ENCODE measurements around the gene CLDN34.

Gene CLDN34

GRCh38 chrX:10011261-10011931 lies 44.2 kb downstream of the CLDN34 start:
- no peaks in the 10 kb centered on the region for H3K36me3 ChIP-seq (ENCODE audit: control insufficient read depth in 1 of 2, insufficient read depth in 2 of 2, low read length in 2 of 2)
- peak overlapping the region; percentile 24 for H4K91ac ChIP-seq (ENCODE audit: low read depth, low read length)
- no peak overlapping the region for H4K12ac ChIP-seq (ENCODE audit: low read depth, low read length)
- peak overlapping the region; percentile 62 for H3K27ac ChIP-seq (ENCODE audit: low read depth, low read length)
- H4K8ac ChIP-seq (ENCODE audit: low read depth, low read length), result peak overlapping the region; percentile 38
- H3K9ac ChIP-seq (ENCODE audit: low read length), result no peak overlapping the region
- H2BK12ac ChIP-seq (ENCODE audit: low read length), result no peak overlapping the region
- no peak overlapping the region for H2AK5ac ChIP-seq (ENCODE audit: low read length)
- H3K79me1 ChIP-seq (ENCODE audit: low read length), result peaks cover 27% of the 10 kb centered on the region
- H3K4me1 ChIP-seq (ENCODE audit: control insufficient read depth in 1 of 2, insufficient read depth in 2 of 2, low read length in 2 of 2), result peaks cover 13 to 24% of the 10 kb centered on the region in 2 experiments
- H3K79me2 ChIP-seq (ENCODE audit: control insufficient read depth, insufficient read depth, low read length, poor library complexity), result peaks cover 15% of the 10 kb centered on the region
- H2BK5ac ChIP-seq (ENCODE audit: low read depth, low read length, poor library complexity), result no peak overlapping the region
- H3K9me3 ChIP-seq (ENCODE audit: insufficient read depth, low read depth, low read length), result no peaks in the 10 kb centered on the region
- H2AFZ ChIP-seq (ENCODE audit: insufficient read depth, low read length, poor library complexity), result no peak overlapping the region
- H3K4ac ChIP-seq (ENCODE audit: low read depth, low read length), result no peak overlapping the region
- H3K4me2 ChIP-seq (ENCODE audit: low read length), result peak overlapping the region; percentile 3
- H2BK120ac ChIP-seq (ENCODE audit: insufficient read depth, low read length, poor library complexity), result peak overlapping the region; percentile 1
- H3K27me3 ChIP-seq (ENCODE audit: insufficient read depth, low read length), result no peaks in the 10 kb centered on the region
- H3K14ac ChIP-seq (ENCODE audit: low read length), result no peak overlapping the region
- DNase-seq, result no peak
- H3K23ac ChIP-seq (ENCODE audit: low read length), result no peak overlapping the region
- WGBS (ENCODE audit: extremely low coverage, insufficient coverage, insufficient read length), result no CpG with 5 or more reads among the region's 10 CpGs
- H3K4me3 ChIP-seq (ENCODE audit: low read depth, low read length), result no peak overlapping the region
- peak overlapping the region; percentile 59 for H3K18ac ChIP-seq (ENCODE audit: low read length)

- no peak for DNase-seq
- H2AK5ac ChIP-seq (ENCODE audit: low read length), result no peak overlapping the region
- H3K4me2 ChIP-seq (ENCODE audit: low read length), result no peak overlapping the region
- no peak overlapping the region for H3K18ac ChIP-seq (ENCODE audit: low read length)
- no peak overlapping the region for H2BK12ac ChIP-seq (ENCODE audit: low read length)
- H3K23ac ChIP-seq (ENCODE audit: low read length), result no peak overlapping the region
- H3K27me3 ChIP-seq (ENCODE audit: insufficient read depth, low read length), result no peaks in the 10 kb centered on the region
- peaks cover 11 to 18% of the 10 kb centered on the region in 2 experiments for H3K4me1 ChIP-seq (ENCODE audit: control insufficient read depth in 1 of 2, insufficient read depth in 2 of 2, low read length in 2 of 2)
- H2BK5ac ChIP-seq (ENCODE audit: low read depth, low read length, poor library complexity), result peak overlapping the region; percentile 17
- H2AFZ ChIP-seq (ENCODE audit: insufficient read depth, low read length, poor library complexity), result no peak overlapping the region
- no peaks in the 10 kb centered on the region for H3K9me3 ChIP-seq (ENCODE audit: insufficient read depth, low read depth, low read length)
- no peak overlapping the region for H3K27ac ChIP-seq (ENCODE audit: low read depth, low read length)
- peaks cover 23% of the 10 kb centered on the region for H3K79me1 ChIP-seq (ENCODE audit: low read length)
- WGBS (ENCODE audit: extremely low coverage, insufficient coverage, insufficient read length), result no CpG with 5 or more reads among the region's 9 CpGs
- peak overlapping the region; percentile 10 for H4K8ac ChIP-seq (ENCODE audit: low read depth, low read length)
- H3K9ac ChIP-seq (ENCODE audit: low read length), result no peak overlapping the region
- no peak overlapping the region for H3K4me3 ChIP-seq (ENCODE audit: low read depth, low read length)
- peak overlapping the region; percentile 32 for H4K91ac ChIP-seq (ENCODE audit: low read depth, low read length)
- H3K14ac ChIP-seq (ENCODE audit: low read length), result no peak overlapping the region
- peaks cover 14% of the 10 kb centered on the region for H3K79me2 ChIP-seq (ENCODE audit: control insufficient read depth, insufficient read depth, low read length, poor library complexity)
- no peak overlapping the region for H4K12ac ChIP-seq (ENCODE audit: low read depth, low read length)
- no peaks in the 10 kb centered on the region for H3K36me3 ChIP-seq (ENCODE audit: control insufficient read depth in 1 of 2, insufficient read depth in 2 of 2, low read length in 2 of 2)
- H3K4ac ChIP-seq (ENCODE audit: low read depth, low read length), result no peak overlapping the region
- H2BK120ac ChIP-seq (ENCODE audit: insufficient read depth, low read length, poor library complexity), result no peak overlapping the region
Observed at GRCh38 chrX:10011991-10012390, 44.8 kb downstream of the CLDN34 start.

- Histone ChIP-seq H2AK5ac (ENCODE audit: low read length) (peak overlapping the region; percentile 86), H4K12ac (ENCODE audit: low read depth, low read length) (peak overlapping the region; percentile 45), H3K18ac (ENCODE audit: low read length) (peak overlapping the region; percentile 96), H3K4me2 (ENCODE audit: low read length) (peak overlapping the region; percentile 84), H3K4me3 (ENCODE audit: low read depth, low read length) (peak overlapping the region; percentile 71), H3K9me3 (ENCODE audit: insufficient read depth, low read depth, low read length) (no peaks in the 10 kb centered on the region), H3K9ac (ENCODE audit: low read length) (peak overlapping the region; percentile 90), H3K23ac (ENCODE audit: low read length) (no peak overlapping the region), H3K14ac (ENCODE audit: low read length) (peak overlapping the region; percentile 93), H3K79me1 (ENCODE audit: low read length) (peaks cover 16% of the 10 kb centered on the region), H3K4ac (ENCODE audit: low read depth, low read length) (peak overlapping the region; percentile 89), H3K4me1 (ENCODE audit: control insufficient read depth in 1 of 2, insufficient read depth in 2 of 2, low read length in 2 of 2) (peaks cover 8 to 15% of the 10 kb centered on the region in 2 experiments), H2AFZ (ENCODE audit: insufficient read depth, low read length, poor library complexity) (peak overlapping the region; percentile 3), H4K8ac (ENCODE audit: low read depth, low read length) (peak overlapping the region; percentile 95), H3K79me2 (ENCODE audit: control insufficient read depth, insufficient read depth, low read length, poor library complexity) (peaks cover 15% of the 10 kb centered on the region), H3K27me3 (ENCODE audit: insufficient read depth, low read length) (no peaks in the 10 kb centered on the region), H3K36me3 (ENCODE audit: control insufficient read depth in 1 of 2, insufficient read depth in 2 of 2, low read length in 2 of 2) (no peaks in the 10 kb centered on the region), H2BK120ac (ENCODE audit: insufficient read depth, low read length, poor library complexity) (peak overlapping the region; percentile 93), H2BK12ac (ENCODE audit: low read length) (peak overlapping the region; percentile 76), H3K27ac (ENCODE audit: low read depth, low read length) (peak overlapping the region; percentile 94), H2BK5ac (ENCODE audit: low read depth, low read length, poor library complexity) (peak overlapping the region; percentile 95), H4K91ac (ENCODE audit: low read depth, low read length) (peak overlapping the region; percentile 96)
- peak; percentile 77 to 83 for DNase-seq
- WGBS (ENCODE audit: extremely low coverage, insufficient coverage, insufficient read length), result no CpG with 5 or more reads among the region's 110 CpGs
Observed at GRCh38 chrX:10014462-10015354, 47.5 kb downstream of the CLDN34 start.

DNA sequence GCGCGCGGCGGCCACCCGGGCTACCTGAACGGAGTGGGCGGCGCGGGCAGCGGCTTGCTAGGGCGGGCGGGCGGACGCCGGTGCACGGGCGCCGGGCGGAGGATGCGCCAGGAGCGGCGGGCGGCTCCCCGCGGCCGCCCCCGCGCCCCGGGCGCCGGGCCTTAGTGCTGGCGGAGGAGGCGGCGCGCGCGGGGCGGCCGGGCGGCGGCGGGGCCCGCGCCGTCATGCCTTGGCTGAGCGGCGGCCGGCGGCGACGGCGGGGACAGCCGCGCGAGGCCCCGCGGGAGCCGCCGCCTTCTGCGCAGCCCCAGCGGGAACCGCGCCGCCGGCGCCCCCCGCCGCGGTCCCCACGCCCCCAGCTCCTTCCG lies 48.2 kb downstream of the CLDN34 start:
- Histone ChIP-seq H2BK5ac (ENCODE audit: low read depth, low read length, poor library complexity) (peak overlapping the region; percentile 86), H4K91ac (ENCODE audit: low read depth, low read length) (peak overlapping the region; percentile 85), H3K27me3 (ENCODE audit: insufficient read depth, low read length) (no peaks in the 10 kb centered on the region), H2AFZ (ENCODE audit: insufficient read depth, low read length, poor library complexity) (peak overlapping the region; percentile 71), H3K79me1 (ENCODE audit: low read length) (peaks cover 16% of the 10 kb centered on the region), H2BK12ac (ENCODE audit: low read length) (no peak overlapping the region), H3K9ac (ENCODE audit: low read length) (no peak overlapping the region), H3K14ac (ENCODE audit: low read length) (peak overlapping the region; percentile 74), H3K4me1 (ENCODE audit: control insufficient read depth in 1 of 2, insufficient read depth in 2 of 2, low read length in 2 of 2) (peaks cover 8 to 13% of the 10 kb centered on the region in 2 experiments), H3K4ac (ENCODE audit: low read depth, low read length) (peak overlapping the region; percentile 88), H3K79me2 (ENCODE audit: control insufficient read depth, insufficient read depth, low read length, poor library complexity) (peaks cover 15% of the 10 kb centered on the region), H3K4me3 (ENCODE audit: low read depth, low read length) (peak overlapping the region; percentile 80), H4K8ac (ENCODE audit: low read depth, low read length) (peak overlapping the region; percentile 79), H3K36me3 (ENCODE audit: control insufficient read depth in 1 of 2, insufficient read depth in 2 of 2, low read length in 2 of 2) (no peaks in the 10 kb centered on the region), H3K4me2 (ENCODE audit: low read length) (peak overlapping the region; percentile 62), H3K18ac (ENCODE audit: low read length) (peak overlapping the region; percentile 82), H2AK5ac (ENCODE audit: low read length) (no peak overlapping the region), H3K23ac (ENCODE audit: low read length) (no peak overlapping the region), H2BK120ac (ENCODE audit: insufficient read depth, low read length, poor library complexity) (peak overlapping the region; percentile 60), H3K9me3 (ENCODE audit: insufficient read depth, low read depth, low read length) (no peaks in the 10 kb centered on the region), H4K12ac (ENCODE audit: low read depth, low read length) (no peak overlapping the region), H3K27ac (ENCODE audit: low read depth, low read length) (peak overlapping the region; percentile 92)
- DNase-seq, result no peak
- WGBS (ENCODE audit: extremely low coverage, insufficient coverage, insufficient read length), result no CpG with 5 or more reads among the region's 71 CpGs

Measured in trophoblast cell (in vitro differentiated cells and primary cell).